OCI-LY3 (cell line): Measurements from ENCODE around the gene SHISA4.

Experiments used
- H2AFZ ChIP-seq: fragments of 200-600, 300-600 bp; shearing (Covaris generic); 2 replicates; pipeline ENCODE4 v1.6.0; 2014; ENCODE audit warnings: antibody characterized with exemption, low read depth, low read length
- H3K27ac ChIP-seq: fragments of 200-600, 300-600 bp; sonication (generic); 2 replicates; pipeline ENCODE4 v1.5.1; 2014; ENCODE audit warnings: mild to moderate bottlenecking, low read length, moderate library complexity, mixed read lengths
- H3K27me3 ChIP-seq: fragments of 200-600, 300-600 bp; sonication (generic); 2 replicates; pipeline ENCODE4 v1.6.1; 2014; ENCODE audit warnings: low read depth, low read length, mixed read lengths
- H3K36me3 ChIP-seq: fragments of 200-600, 300-600 bp; sonication (generic); replicated peaks from 2 replicates; pipeline ENCODE3; 2014; ENCODE audit warnings: low read depth, low read length, mixed read lengths
- H3K4me1 ChIP-seq: fragments of 300-600, 200-600 bp; sonication (generic); 2 replicates; pipeline ENCODE4 v1.6.1; 2014; ENCODE audit warnings: low read length, mixed read lengths
- H3K4me2 ChIP-seq: fragments of 200-600, 300-600 bp; sonication (generic); 2 replicates; pipeline ENCODE4 v1.6.1; 2014; ENCODE audit warnings: low read length, mixed read lengths
- H3K4me3 ChIP-seq: fragments of 300-600, 200-600 bp; sonication (generic); 2 replicates; pipeline ENCODE4 v1.5.1; 2014; ENCODE audit warnings: antibody characterized with exemption, mild to moderate bottlenecking, low read length, moderate library complexity
- H3K79me2 ChIP-seq: fragments of 300-600, 200-600 bp; shearing (Covaris generic); 2 replicates; pipeline ENCODE4 v1.6.1; 2014; ENCODE audit warnings: mild to moderate bottlenecking, low read length, mixed read lengths
- H3K9ac ChIP-seq: fragments of 300-600, 200-600 bp; shearing (Covaris generic); 2 replicates; pipeline ENCODE4 v1.6.0; 2014; ENCODE audit warnings: mild to moderate bottlenecking, low read length, moderate library complexity
- H3K9me3 ChIP-seq: fragments of 200-600, 300-600 bp; shearing (Covaris generic); 2 replicates; pipeline ENCODE4 v1.6.1; 2014; ENCODE audit warnings: low read length, mixed read lengths; ENCODE audit not compliant: insufficient read depth
- H4K20me1 ChIP-seq: fragments of 200-600, 300-600 bp; sonication (generic); 2 replicates; pipeline ENCODE4 v1.6.1; 2016; ENCODE audit warnings: low read length, mixed read lengths; ENCODE audit not compliant: insufficient read depth
- CTCF ChIP-seq: fragments of 200-600, 300-600 bp; sonication (generic); IDR thresholded peaks from 2 replicates; pipeline ENCODE4 v1.5.1; 2014; ENCODE audit warnings: antibody characterized with exemption, low read length, low read depth
- EZH2phosphoT487 ChIP-seq: fragments of 200-600 bp; shearing (Covaris generic); IDR thresholded peaks from 2 replicates; pipeline ENCODE4 v1.6.1; 2018; ENCODE audit warnings: antibody characterized with exemption, mixed run types, low read depth

SHISA4 gene

GRCh38 chr1:201876148-201876818 lies 12.4 kb upstream of the SHISA4 start:
- H4K20me1 ChIP-seq = no peaks in the 10 kb centered on the region
- no peak overlapping the region for H3K4me3 ChIP-seq
- H2AFZ ChIP-seq = no peak overlapping the region
- no peak overlapping the region for H3K9ac ChIP-seq
- peak; percentile 49 for TF ChIP-seq CTCF
- TF ChIP-seq EZH2phosphoT487 = no peak
- H3K27me3 ChIP-seq = no peaks in the 10 kb centered on the region
- H3K36me3 ChIP-seq = peaks cover 67% of the 10 kb centered on the region
- no peaks in the 10 kb centered on the region for H3K9me3 ChIP-seq
- no peak overlapping the region for H3K4me2 ChIP-seq
- no peaks in the 10 kb centered on the region for H3K79me2 ChIP-seq
- H3K27ac ChIP-seq = no peak overlapping the region
- peaks cover 1% of the 10 kb centered on the region for H3K4me1 ChIP-seq

- Histone ChIP-seq H3K27ac (no peak overlapping the region), H3K36me3 (peaks cover 52% of the 10 kb centered on the region)
- TF ChIP-seq EZH2phosphoT487 = no peak
- TF ChIP-seq CTCF = peak; percentile 64
These were observed 10.8 kb upstream of the SHISA4 start for GRCh38 chr1:201877877-201878401.

GRCh38 chr1:201880928-201881571 lies 7.6 kb upstream of the SHISA4 start:
- H3K27me3 ChIP-seq = peaks cover 6% of the 10 kb centered on the region; the same call in 1 of the 2 replicates
- H2AFZ ChIP-seq = no peak overlapping the region
- H3K36me3 ChIP-seq = peaks cover 30% of the 10 kb centered on the region
- H4K20me1 ChIP-seq = 0 out of 2 replicates have a peak, but pooled peaks cover 2% of the 10 kb centered on the region
- peaks cover 28% of the 10 kb centered on the region for H3K4me1 ChIP-seq
- H3K9me3 ChIP-seq = no peaks in the 10 kb centered on the region
- TF ChIP-seq EZH2phosphoT487 (no peak), CTCF (no peak)
- no peak overlapping the region for H3K27ac ChIP-seq
- no peak overlapping the region for H3K9ac ChIP-seq
- no peak overlapping the region for H3K4me2 ChIP-seq
- no peak overlapping the region for H3K4me3 ChIP-seq
- no peaks in the 10 kb centered on the region for H3K79me2 ChIP-seq

More at GRCh38 chr1:201877877-201878401, 10.8 kb upstream of the SHISA4 start:
- no peaks in the 10 kb centered on the region for H3K9me3 ChIP-seq
- H2AFZ ChIP-seq = no peak overlapping the region
- 0 out of 2 replicates have a peak, but pooled peaks cover 2% of the 10 kb centered on the region for H4K20me1 ChIP-seq
- no peak overlapping the region for H3K4me3 ChIP-seq
- H3K4me2 ChIP-seq = no peak overlapping the region
- H3K79me2 ChIP-seq = no peaks in the 10 kb centered on the region
- no peaks in the 10 kb centered on the region for H3K27me3 ChIP-seq
- H3K4me1 ChIP-seq = peaks cover 17% of the 10 kb centered on the region
- no peak overlapping the region for H3K9ac ChIP-seq

GRCh38 chr1:201881617-201882016 lies 7.1 kb upstream of the SHISA4 start:
- H3K9ac ChIP-seq = no peak overlapping the region
- no peak overlapping the region for H3K4me3 ChIP-seq
- no peak overlapping the region for H3K27ac ChIP-seq
- no peak for TF ChIP-seq CTCF
- TF ChIP-seq EZH2phosphoT487 = no peak
- no peak overlapping the region for H2AFZ ChIP-seq
- H3K4me2 ChIP-seq = no peak overlapping the region
- H3K79me2 ChIP-seq = no peaks in the 10 kb centered on the region
- H4K20me1 ChIP-seq = 0 out of 2 replicates have a peak, but pooled peaks cover 2% of the 10 kb centered on the region
- H3K36me3 ChIP-seq = peaks cover 24% of the 10 kb centered on the region
- peaks cover 6% of the 10 kb centered on the region; the same call in 1 of the 2 replicates for H3K27me3 ChIP-seq
- peaks cover 28% of the 10 kb centered on the region for H3K4me1 ChIP-seq
- H3K9me3 ChIP-seq = no peaks in the 10 kb centered on the region
